ENCODE data around the gene ZNF597.
"Not testable (repeated sequence)": the region's sequence is repeated elsewhere in the genome, so short reads cannot be mapped to it uniquely, and the experiment has no call there.

Gene ZNF597

GRCh38 chr16:3476409-3476808 lies 33.1 kb upstream of the ZNF597 start:
- no peak for DNase-seq (ENCODE audit: extremely low read depth in 1 of 2, low read depth in 1 of 2)

- no peak for DNase-seq (ENCODE audit: extremely low read depth in 1 of 2, low read depth in 1 of 2)
Observed at GRCh38 chr16:3475604-3476375, 32.5 kb upstream of the ZNF597 start.

GRCh38 chr16:3474870-3475269 lies 31.6 kb upstream of the ZNF597 start:
- not testable (repeated sequence) for DNase-seq (ENCODE audit: extremely low read depth in 1 of 2, low read depth in 1 of 2)

GRCh38 chr16:3474136-3474779 lies 31.0 kb upstream of the ZNF597 start:
- DNase-seq (ENCODE audit: extremely low read depth in 1 of 2, low read depth in 1 of 2) = no peak

GRCh38 chr16:3473596-3473943 lies 30.3 kb upstream of the ZNF597 start:
- not testable (repeated sequence) for DNase-seq (ENCODE audit: extremely low read depth in 1 of 2, low read depth in 1 of 2)

GRCh38 chr16:3472878-3473595 lies 29.7 kb upstream of the ZNF597 start:
- no peak for DNase-seq (ENCODE audit: extremely low read depth in 1 of 2, low read depth in 1 of 2)

GRCh38 chr16:3471518-3472176 lies 28.3 kb upstream of the ZNF597 start:
- no peak for DNase-seq (ENCODE audit: extremely low read depth in 1 of 2, low read depth in 1 of 2)

GRCh38 chr16:3470723-3471122 lies 27.4 kb upstream of the ZNF597 start:
- no peak for DNase-seq (ENCODE audit: extremely low read depth in 1 of 2, low read depth in 1 of 2)

- no peak for DNase-seq (ENCODE audit: extremely low read depth in 1 of 2, low read depth in 1 of 2)
Observed at GRCh38 chr16:3469736-3470135, 26.4 kb upstream of the ZNF597 start.

- no peak for DNase-seq (ENCODE audit: extremely low read depth in 1 of 2, low read depth in 1 of 2)
Observed at GRCh38 chr16:3468501-3468900, 25.2 kb upstream of the ZNF597 start.

GRCh38 chr16:3467921-3468320 lies 24.6 kb upstream of the ZNF597 start:
- no peak for DNase-seq (ENCODE audit: extremely low read depth in 1 of 2, low read depth in 1 of 2)

GRCh38 chr16:3467182-3467581 lies 23.9 kb upstream of the ZNF597 start:
- DNase-seq (ENCODE audit: extremely low read depth in 1 of 2, low read depth in 1 of 2) = no peak

- DNase-seq (ENCODE audit: extremely low read depth in 1 of 2, low read depth in 1 of 2) = no peak
Observed at GRCh38 chr16:3465911-3466584, 22.7 kb upstream of the ZNF597 start.

- DNase-seq (ENCODE audit: extremely low read depth in 1 of 2, low read depth in 1 of 2) = no peak
Observed at GRCh38 chr16:3465301-3465700, 22.0 kb upstream of the ZNF597 start.

- DNase-seq (ENCODE audit: extremely low read depth in 1 of 2, low read depth in 1 of 2) = peak in 1 of 2 donors; percentile 28
Observed at GRCh38 chr16:3461151-3461550, 17.8 kb upstream of the ZNF597 start.

- no peak for DNase-seq (ENCODE audit: extremely low read depth in 1 of 2, low read depth in 1 of 2)
Observed at GRCh38 chr16:3460585-3460984, 17.3 kb upstream of the ZNF597 start.

- no peak for DNase-seq (ENCODE audit: extremely low read depth in 1 of 2, low read depth in 1 of 2)
Observed at GRCh38 chr16:3460121-3460520, 16.8 kb upstream of the ZNF597 start.

GRCh38 chr16:3459401-3460090 lies 16.2 kb upstream of the ZNF597 start:
- DNase-seq (ENCODE audit: extremely low read depth in 1 of 2, low read depth in 1 of 2) = no peak

GRCh38 chr16:3458852-3459361 lies 15.6 kb upstream of the ZNF597 start:
- no peak for DNase-seq (ENCODE audit: extremely low read depth in 1 of 2, low read depth in 1 of 2)

- DNase-seq (ENCODE audit: extremely low read depth in 1 of 2, low read depth in 1 of 2) = no peak
Observed at GRCh38 chr16:3458278-3458851, 15.1 kb upstream of the ZNF597 start.

Data from activated CD8-positive, alpha-beta memory T cell treated with anti-CD3 and anti-CD28 coated beads for 1 hour (primary cell).